Measurements from ENCODE around the gene CEP89.
"Not testable (repeated sequence)": the region's sequence is repeated elsewhere in the genome, so short reads cannot be mapped to it uniquely, and the experiment has no call there.

CEP89 gene

DNA sequence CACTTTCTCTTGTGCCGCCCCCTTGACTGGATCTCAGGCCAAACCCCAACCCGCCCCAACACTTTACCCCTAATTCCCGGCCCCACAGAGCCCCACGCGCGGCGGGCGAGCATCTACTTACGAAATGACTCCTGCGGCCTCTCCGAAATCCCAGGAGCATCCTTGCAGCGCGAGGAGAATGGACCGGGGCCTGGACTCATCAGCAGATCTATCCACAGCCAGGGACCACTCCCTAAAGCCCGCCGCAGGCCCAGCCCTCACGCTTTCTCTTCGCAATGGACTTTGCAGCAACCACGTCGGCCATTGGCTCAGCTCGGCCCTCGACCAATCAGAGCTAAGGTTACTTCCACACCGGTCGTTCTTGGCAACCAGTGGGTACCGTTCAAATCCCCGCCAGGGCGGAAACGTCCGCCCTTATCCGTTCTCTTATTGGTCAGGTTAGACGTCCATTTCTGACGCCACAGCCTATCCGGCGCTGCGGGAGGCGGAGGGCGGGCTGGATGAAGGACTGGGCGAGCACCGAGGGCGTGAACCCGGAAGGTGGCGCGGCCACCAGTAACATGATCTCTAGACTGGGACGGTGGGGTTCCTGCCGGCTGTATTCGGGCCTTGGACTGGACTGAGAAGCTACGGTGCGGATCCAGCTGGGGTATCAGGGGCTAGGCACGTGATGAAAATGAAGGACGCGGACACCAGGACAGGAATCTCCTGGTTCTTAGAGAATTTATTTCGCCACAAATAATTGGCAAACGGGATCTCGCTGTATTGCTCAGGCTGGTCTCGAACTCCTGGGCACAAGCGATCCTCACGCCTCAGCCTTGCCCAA, at the start of gene CEP89, which contains the start of gene FAAP24:
Gene CEP89 (minus strand): TSS at position 244 of the 826 bp plus-strand sequence. CDS start 84 bp downstream, at position 160.
Gene FAAP24 (plus strand): TSS at position 528 of the 826 bp plus-strand sequence. CDS start 955 bp downstream, outside the sequence.
- DNase-seq, result peak; percentile 90

- not testable (repeated sequence) for DNase-seq
Measured at GRCh38 chr19:33010891-33011290, 39.1 kb upstream of the CEP89 start.

DNA sequence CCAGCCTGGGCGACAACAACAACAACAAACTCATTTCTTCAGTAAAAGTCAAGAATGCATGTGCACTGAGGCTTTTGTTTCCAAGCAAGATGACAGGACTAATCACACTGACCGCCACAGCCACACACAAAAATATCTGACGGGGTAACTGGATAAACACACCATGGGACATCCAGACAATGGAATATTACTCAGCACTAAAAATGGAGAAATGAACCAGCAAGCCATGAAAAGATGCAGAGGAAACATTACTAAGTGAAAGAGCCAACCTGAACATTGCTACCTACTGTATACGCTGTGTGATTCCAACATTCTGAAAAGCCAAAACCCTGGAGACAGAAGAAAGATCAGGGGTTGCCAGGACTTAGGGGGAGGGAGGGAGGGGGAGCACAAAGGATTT, 37.0 kb upstream of the CEP89 start:
- DNase-seq, result no peak

DNA sequence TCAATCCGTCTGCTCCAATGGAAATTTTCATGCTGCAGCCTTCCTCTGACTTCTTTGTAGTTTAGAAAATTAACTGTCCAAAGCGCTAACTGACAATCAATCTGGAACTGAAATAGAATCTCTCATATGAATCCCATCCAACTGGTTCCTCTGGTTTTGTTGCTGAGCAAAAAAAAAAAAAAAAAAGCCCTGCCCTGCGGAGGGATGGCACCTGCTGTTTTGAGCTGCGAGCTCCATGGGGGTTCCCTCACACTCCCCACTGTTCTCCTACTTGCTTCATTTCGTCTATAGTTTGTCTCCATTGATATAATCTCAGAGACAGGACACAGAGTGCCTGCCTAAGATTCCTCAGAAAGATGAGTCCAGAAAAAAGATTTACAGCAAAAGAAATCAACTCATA, 33.7 kb upstream of the CEP89 start:
- peak; percentile 20 for DNase-seq

DNA sequence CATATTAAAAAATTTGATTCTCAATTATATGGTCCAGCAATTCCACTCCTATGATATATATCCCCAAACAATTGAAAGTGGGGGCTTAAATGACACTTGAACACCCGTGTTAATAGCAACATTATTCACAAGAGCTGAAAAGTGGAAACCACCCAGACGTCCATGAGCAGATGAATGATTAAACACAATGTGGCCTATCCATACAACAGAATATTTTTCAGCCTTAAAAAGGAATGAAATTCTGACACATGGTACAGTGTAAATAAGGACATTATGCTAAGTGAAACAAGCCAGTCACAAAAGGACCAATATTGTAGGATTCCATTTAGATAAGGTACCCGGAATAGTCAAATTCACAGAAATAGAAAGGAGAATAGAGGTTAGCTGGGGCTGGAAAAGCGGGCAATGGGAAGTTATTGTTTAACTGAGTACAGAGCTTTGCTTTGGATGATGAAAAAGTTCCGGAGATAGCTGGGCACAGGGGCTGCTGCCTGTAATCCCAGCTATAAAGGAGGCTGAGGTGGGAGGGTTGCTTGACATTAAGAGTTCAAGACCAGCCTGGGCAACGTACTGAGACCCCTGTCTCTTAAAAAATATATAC, 31.8 kb upstream of the CEP89 start:
- DNase-seq, result not testable (repeated sequence)

- not testable (repeated sequence) for DNase-seq
Measured at GRCh38 chr19:33002126-33002865, 30.5 kb upstream of the CEP89 start.

DNA sequence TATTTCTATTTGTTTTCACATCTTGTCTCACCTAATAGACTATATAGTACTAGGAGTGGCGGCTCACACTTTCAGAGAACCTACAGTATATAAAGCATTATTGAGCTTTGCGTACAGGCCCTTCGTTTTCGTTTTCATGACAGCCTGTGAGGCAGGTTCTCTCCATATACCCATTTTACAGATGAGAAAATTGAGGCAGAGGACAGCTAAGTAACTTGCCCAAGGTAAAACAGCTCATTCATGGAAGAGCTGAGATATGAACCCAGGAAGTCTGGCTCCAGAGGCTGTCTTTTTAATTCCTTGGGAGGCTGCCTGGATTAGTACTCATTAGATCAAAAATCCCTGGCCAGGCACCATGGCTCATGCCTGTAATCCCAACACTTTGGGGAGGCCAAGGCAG, 29.2 kb upstream of the CEP89 start:
- DNase-seq, result no peak

- DNase-seq, result no peak
Measured at GRCh38 chr19:33000510-33000909, 28.8 kb upstream of the CEP89 start.

- no peak for DNase-seq
Measured at GRCh38 chr19:32998722-32999121, 27.0 kb upstream of the CEP89 start.

GRCh38 chr19:32997716-32998355, 26.1 kb upstream of the CEP89 start:
- DNase-seq, result no peak

DNA sequence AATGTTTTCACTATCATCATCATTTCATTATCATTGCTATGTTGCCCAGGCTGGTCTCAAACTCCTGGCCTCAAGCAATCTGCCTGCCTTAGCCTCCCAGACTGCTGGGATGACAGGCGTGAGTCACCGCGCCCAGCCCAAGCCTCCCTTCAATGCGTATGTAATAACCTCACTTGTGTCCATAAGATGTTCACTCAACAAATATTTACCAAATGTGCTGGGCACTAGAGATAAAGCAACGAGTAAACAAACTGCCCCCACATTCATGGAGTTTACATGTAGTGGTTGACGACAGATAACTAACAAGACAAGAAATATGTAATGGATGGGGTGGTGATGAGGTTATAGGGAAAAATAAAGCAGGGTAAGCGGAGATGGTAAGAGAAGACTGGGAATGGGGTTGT, 25.3 kb upstream of the CEP89 start:
- not testable (repeated sequence) for DNase-seq

DNA sequence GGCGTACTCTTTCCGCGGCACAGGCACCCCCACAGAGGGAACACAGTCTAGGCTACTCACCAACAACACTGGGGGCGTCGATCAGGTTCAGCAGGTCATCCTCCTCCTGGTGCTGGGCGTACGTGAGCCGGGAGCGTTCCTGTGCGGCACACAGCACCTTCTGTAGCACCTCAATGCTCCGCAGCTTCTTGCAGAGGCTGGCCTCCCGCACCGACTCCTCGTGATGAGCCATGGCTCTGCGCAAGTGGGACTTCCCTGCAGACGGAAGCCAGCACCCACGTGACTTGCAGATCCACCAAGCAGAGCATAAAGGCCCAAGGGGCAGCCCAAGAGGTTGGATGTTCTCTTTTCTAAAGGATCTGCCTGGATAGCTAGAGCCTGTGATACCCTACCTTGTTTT, 24.2 kb upstream of the CEP89 start:
- DNase-seq, result not testable (repeated sequence)

GRCh38 chr19:32988724-32989123, 17.0 kb upstream of the CEP89 start:
- DNase-seq, result no peak

DNA sequence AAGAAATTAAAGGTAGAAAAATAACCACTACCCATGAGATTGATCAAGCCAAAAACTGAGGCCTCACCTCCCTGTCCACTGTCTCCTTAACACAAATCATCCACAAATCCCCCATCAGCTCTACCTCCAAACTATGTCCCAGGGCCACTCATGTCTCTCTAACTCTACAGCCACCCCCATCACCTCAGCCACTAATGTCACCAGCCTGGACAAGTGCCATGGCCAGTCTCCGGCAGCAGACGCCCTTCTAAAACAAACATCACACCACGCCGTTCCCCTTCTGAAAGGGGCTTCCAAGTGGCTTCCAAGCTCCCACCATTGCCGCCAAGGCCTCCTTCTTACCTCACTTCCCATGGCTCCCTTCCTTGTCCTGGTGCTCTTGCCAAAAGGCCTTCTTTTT, 16.5 kb upstream of the CEP89 start:
- DNase-seq, result not testable (repeated sequence)

DNA sequence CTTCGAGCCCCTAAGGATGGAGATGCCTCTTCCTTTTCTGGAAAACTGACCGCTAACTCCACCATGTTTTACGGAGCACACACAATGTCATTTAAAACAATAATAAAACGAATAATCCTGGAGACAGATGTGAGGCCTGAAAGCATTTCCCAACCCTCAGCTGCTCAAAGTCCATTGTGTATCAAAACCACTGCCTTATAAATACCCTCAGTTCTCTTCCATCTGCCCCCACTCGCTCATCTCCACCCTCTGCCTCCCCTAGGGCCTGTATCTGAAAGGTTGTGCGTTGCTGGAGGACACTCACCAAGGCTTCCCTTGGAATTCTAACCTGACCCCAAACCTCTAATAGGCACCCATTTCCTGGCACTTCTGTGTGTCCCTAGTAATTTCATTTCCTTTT, 10.7 kb upstream of the CEP89 start:
- not testable (repeated sequence) for DNase-seq

DNA sequence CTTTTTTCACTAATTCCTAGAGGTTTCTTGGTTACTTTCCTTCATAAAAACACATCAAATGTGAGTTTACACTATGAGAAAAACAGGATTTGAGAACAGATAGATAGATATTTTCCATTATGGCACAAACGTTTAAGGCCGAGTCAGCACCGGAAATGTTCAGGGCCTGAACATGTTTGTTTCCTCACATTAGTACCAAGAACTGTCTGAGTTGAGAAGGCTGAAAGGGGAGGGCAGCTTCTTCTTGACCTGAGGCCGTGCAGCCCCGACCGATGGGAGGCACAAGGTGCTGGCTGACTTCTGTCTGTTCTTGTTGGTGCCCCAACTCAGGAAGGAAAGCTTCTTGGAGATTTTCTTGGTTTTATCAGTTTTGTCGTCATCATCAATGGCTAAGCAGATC, 8.0 kb upstream of the CEP89 start:
- DNase-seq, result not testable (repeated sequence)

DNA sequence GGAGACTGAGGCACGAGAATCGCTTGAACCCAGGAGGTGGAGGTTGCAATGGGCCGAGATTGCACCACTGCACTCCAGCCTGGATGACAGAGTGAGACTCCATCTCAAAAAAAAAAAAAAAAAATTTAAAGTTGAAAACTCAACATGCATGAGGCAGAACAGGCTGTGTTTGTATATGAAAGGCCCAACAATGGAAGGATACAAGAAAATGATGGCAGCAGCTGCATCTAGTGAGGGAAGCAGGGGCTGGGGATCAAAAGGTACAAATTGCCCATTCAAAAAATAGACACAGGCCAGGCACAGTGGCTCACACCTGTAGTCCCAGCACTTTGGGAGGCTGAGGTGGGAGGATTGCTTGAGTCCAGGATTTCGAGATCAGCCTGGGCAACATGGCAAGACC, 6.1 kb upstream of the CEP89 start:
- DNase-seq, result not testable (repeated sequence)

- no peak for DNase-seq
Measured at GRCh38 chr19:32977280-32977679, 5.5 kb upstream of the CEP89 start.

DNA sequence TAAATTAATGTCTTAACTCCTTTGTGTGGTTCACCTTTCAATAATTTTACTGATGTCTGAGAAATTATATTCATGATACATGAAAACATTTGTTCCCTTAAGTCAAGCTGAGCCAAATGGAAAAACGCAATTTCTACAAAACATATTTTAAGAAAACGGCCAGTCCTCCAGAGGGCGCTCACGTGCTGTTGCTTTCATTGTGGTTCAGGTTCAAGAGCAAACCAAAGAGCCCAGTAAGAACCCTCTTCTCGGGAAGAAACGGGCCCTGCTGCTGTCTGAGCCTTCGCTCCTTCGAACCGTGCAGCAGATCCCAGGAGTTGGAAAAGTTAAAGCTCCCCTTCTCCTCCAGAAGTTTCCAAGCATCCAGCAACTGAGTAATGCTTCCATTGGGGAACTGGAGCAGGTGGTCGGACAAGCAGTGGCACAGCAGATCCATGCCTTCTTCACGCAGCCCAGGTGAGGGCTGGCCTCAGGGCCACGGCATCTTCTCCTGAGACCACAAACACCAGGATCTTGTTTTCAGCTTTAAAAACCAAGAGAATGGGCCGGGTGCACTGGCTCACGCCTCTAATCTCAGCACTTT, 4.6 kb upstream of the CEP89 start:
- peak; percentile 11 for DNase-seq

GRCh38 chr19:32971012-32971595, 654 bp downstream of the CEP89 start:
- no peak for DNase-seq

- DNase-seq, result no peak
Measured at GRCh38 chr19:32969549-32969948, 2.2 kb downstream of the CEP89 start.

GRCh38 chr19:32966750-32967149, 5.0 kb downstream of the CEP89 start:
- no peak for DNase-seq
